GM23338 (cell line): ENCODE measurements around the gene PAXX. TPM values are rescaled to one million over a fixed set of nuclear protein-coding genes. Genes with fewer than 3 reads are reported as not detected.

ENCODE experiments used
- ATAC-seq: fragments of 200-7000 bp; cut with Tn5 transposase; 3 replicates; pipeline ENCODE4 v1.9.1; 2020
- DNase-seq: peaks from one replicate; pipeline ENCODE4 v3.0.0-alpha.2; 2015; ENCODE audit warnings: low spot score
- H2AFZ ChIP-seq: fragments of 200-600 bp; sonication (generic); 2 replicates; pipeline ENCODE4 v1.8.0; 2016; ENCODE audit warnings: antibody characterized with exemption, mild to moderate bottlenecking, moderate library complexity
- H3F3A ChIP-seq: fragments of 200-600 bp; sonication (generic); replicated peaks from 2 replicates; pipeline ENCODE4 v1.8.0; 2017; ENCODE audit warnings: antibody characterized with exemption, mixed run types, low read depth
- H3K27ac ChIP-seq: fragments of 200-600 bp; sonication (generic); 2 replicates; pipeline ENCODE4 v1.6.1; 2016; ENCODE audit warnings: low read depth
- H3K27me3 ChIP-seq: fragments of 200-600 bp; sonication (generic); 2 replicates; pipeline ENCODE4 v1.8.0; 2016; ENCODE audit warnings: mild to moderate bottlenecking, mixed run types, moderate library complexity; ENCODE audit not compliant: insufficient read depth
- H3K36me3 ChIP-seq: fragments of 200-600 bp; sonication (generic); 2 replicates; pipeline ENCODE4 v1.8.0; 2016; ENCODE audit warnings: mild to moderate bottlenecking; ENCODE audit not compliant: insufficient read depth
- H3K4me1 ChIP-seq: fragments of 200-600 bp; sonication (generic); 2 replicates; pipeline ENCODE4 v1.8.0; 2016; ENCODE audit warnings: mild to moderate bottlenecking, moderate library complexity; ENCODE audit not compliant: insufficient read depth
- H3K4me2 ChIP-seq: fragments of 200-600 bp; sonication (generic); 2 replicates; pipeline ENCODE4 v1.7.1; 2017; ENCODE audit warnings: mixed run types
- H3K4me3 ChIP-seq: fragments of 200-600 bp; sonication (generic); 2 replicates; pipeline ENCODE4 v1.6.1; 2016; ENCODE audit warnings: mixed run types
- H3K79me2 ChIP-seq: fragments of 200-600 bp; sonication (generic); replicated peaks from 2 replicates; pipeline ENCODE4 v1.8.0; 2017; ENCODE audit warnings: mild to moderate bottlenecking; ENCODE audit not compliant: insufficient read depth
- H3K9me2 ChIP-seq: fragments of 200-600 bp; sonication (generic); 2 replicates; pipeline ENCODE4 v1.8.0; 2017; ENCODE audit not compliant: insufficient read depth
- H4K20me1 ChIP-seq: fragments of 200-600 bp; sonication (generic); replicated peaks from 2 replicates; pipeline ENCODE4 v1.8.0; 2017; ENCODE audit warnings: mild to moderate bottlenecking; ENCODE audit not compliant: insufficient read depth
- H3K27ac Mint-ChIP-seq: 2 replicates; pipeline ENCODE4 v1.8.0; 2020; ENCODE audit warnings: inconsistent platforms, mild to moderate bottlenecking, moderate library complexity, mixed read lengths
- H3K27me3 Mint-ChIP-seq: 3 replicates; pipeline ENCODE4 v1.8.0; 2022; ENCODE audit warnings: low read depth, mild to moderate bottlenecking, moderate library complexity, mixed read lengths, inconsistent platforms; ENCODE audit not compliant: insufficient read depth, poor library complexity
- H3K36me3 Mint-ChIP-seq: 3 replicates; pipeline ENCODE4 v1.8.0; 2021; ENCODE audit warnings: low read depth, mild to moderate bottlenecking, inconsistent platforms, moderate library complexity, mixed read lengths
- H3K4me1 Mint-ChIP-seq: 3 replicates; pipeline ENCODE4 v1.8.0; 2020; ENCODE audit warnings: mild to moderate bottlenecking, inconsistent platforms, mixed read lengths
- H3K4me3 Mint-ChIP-seq: 3 replicates; pipeline ENCODE4 v1.8.0; 2021; ENCODE audit warnings: moderate library complexity, mild to moderate bottlenecking, inconsistent platforms, mixed read lengths
- H3K9me3 Mint-ChIP-seq: 3 replicates; pipeline ENCODE4 v1.8.0; 2020; ENCODE audit warnings: moderate library complexity, mild to moderate bottlenecking, inconsistent platforms, mixed read lengths
- CREB1 ChIP-seq: fragments of 250-450 bp; sonication (Bioruptor Pico); IDR thresholded peaks from 2 replicates; pipeline ENCODE4 v1.5.0; 2020; ENCODE audit warnings: low read depth, mild to moderate bottlenecking, moderate library complexity
- ETS1 ChIP-seq: IDR thresholded peaks from 2 replicates; pipeline ENCODE4 v1.6.1; 2016; ENCODE audit warnings: antibody characterized with exemption
- JUNB ChIP-seq: IDR thresholded peaks from one replicate; pipeline ENCODE4 v1.6.1; 2016; ENCODE audit warnings: antibody characterized with exemption; ENCODE audit not compliant: unreplicated experiment
- ZNF114 ChIP-seq: fragments of 250-450 bp; sonication (Bioruptor Pico); IDR thresholded peaks from 2 replicates; pipeline ENCODE4 v1.5.0; 2020; ENCODE audit warnings: mild to moderate bottlenecking, moderate library complexity
- polyA plus RNA-seq: library from polyadenylated mRNA; unstranded; fragments of >200 nt; fragmentation: Nextera tagmentation; extraction: Ambion mirVana; gene quantifications from 2 replicates; pipeline ENCODE4 v1.2.1, GENCODE V29; 2016
- total RNA-seq: library from RNA; depleted of rRNA; stranded (reverse); fragments of >200 nt; shearing (Covaris generic); gene quantifications from 2 replicates; pipeline ENCODE4 v1.2.3, GENCODE V29; 2014
- TF ChIP-seq, protein P1 (sequence below): fragments of 250-450 bp; sonication (Bioruptor Pico); IDR thresholded peaks from 2 replicates; pipeline ENCODE4 v1.5.0; 2020; ENCODE audit warnings: mild to moderate bottlenecking, moderate library complexity

The PAXX gene
- total and polyA plus RNA-seq, 2 experiments from 2014 or later, result 71.5 to 86.0 TPM

DNA sequence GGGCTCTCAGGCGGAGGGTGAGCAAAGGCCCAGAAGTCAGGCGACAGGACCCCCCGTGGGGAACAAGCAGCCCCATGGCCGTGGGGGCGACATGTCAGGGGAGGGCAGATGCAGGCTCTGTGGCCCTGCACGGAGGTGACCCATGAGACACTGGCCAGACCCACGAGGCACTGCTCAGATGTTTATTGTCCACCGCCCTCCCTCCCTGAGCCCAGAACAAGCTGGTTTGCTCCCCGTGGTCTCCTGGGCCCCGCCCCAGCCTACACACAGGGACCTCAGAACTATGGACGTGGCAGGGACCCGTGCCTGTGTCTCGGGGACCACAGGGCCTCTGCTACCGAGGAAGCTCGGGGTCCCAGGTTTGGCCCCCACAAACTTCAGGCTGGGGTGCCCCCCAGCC is 37.8 kb downstream of the PAXX start (continued):
- TF ChIP-seq, protein P1, sequence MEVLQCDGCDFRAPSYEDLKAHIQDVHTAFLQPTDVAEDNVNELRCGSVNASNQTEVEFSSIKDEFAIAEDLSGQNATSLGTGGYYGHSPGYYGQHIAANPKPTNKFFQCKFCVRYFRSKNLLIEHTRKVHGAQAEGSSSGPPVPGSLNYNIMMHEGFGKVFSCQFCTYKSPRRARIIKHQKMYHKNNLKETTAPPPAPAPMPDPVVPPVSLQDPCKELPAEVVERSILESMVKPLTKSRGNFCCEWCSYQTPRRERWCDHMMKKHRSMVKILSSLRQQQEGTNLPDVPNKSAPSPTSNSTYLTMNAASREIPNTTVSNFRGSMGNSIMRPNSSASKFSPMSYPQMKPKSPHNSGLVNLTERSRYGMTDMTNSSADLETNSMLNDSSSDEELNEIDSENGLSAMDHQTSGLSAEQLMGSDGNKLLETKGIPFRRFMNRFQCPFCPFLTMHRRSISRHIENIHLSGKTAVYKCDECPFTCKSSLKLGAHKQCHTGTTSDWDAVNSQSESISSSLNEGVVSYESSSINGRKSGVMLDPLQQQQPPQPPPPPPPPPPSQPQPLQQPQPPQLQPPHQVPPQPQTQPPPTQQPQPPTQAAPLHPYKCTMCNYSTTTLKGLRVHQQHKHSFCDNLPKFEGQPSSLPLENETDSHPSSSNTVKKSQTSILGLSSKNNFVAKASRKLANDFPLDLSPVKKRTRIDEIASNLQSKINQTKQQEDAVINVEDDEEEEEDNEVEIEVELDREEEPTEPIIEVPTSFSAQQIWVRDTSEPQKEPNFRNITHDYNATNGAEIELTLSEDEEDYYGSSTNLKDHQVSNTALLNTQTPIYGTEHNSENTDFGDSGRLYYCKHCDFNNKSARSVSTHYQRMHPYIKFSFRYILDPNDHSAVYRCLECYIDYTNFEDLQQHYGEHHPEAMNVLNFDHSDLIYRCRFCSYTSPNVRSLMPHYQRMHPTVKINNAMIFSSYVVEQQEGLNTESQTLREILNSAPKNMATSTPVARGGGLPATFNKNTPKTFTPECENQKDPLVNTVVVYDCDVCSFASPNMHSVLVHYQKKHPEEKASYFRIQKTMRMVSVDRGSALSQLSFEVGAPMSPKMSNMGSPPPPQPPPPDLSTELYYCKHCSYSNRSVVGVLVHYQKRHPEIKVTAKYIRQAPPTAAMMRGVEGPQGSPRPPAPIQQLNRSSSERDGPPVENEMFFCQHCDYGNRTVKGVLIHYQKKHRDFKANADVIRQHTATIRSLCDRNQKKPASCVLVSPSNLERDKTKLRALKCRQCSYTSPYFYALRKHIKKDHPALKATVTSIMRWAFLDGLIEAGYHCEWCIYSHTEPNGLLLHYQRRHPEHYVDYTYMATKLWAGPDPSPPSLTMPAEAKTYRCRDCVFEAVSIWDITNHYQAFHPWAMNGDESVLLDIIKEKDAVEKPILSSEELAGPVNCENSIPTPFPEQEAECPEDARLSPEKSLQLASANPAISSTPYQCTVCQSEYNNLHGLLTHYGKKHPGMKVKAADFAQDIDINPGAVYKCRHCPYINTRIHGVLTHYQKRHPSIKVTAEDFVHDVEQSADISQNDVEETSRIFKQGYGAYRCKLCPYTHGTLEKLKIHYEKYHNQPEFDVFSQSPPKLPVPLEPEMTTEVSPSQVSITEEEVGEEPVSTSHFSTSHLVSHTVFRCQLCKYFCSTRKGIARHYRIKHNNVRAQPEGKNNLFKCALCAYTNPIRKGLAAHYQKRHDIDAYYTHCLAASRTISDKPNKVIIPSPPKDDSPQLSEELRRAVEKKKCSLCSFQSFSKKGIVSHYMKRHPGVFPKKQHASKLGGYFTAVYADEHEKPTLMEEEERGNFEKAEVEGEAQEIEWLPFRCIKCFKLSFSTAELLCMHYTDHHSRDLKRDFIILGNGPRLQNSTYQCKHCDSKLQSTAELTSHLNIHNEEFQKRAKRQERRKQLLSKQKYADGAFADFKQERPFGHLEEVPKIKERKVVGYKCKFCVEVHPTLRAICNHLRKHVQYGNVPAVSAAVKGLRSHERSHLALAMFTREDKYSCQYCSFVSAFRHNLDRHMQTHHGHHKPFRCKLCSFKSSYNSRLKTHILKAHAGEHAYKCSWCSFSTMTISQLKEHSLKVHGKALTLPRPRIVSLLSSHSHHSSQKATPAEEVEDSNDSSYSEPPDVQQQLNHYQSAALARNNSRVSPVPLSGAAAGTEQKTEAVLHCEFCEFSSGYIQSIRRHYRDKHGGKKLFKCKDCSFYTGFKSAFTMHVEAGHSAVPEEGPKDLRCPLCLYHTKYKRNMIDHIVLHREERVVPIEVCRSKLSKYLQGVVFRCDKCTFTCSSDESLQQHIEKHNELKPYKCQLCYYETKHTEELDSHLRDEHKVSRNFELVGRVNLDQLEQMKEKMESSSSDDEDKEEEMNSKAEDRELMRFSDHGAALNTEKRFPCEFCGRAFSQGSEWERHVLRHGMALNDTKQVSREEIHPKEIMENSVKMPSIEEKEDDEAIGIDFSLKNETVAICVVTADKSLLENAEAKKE (CRISPR knock-in tag), result no peak

DNA sequence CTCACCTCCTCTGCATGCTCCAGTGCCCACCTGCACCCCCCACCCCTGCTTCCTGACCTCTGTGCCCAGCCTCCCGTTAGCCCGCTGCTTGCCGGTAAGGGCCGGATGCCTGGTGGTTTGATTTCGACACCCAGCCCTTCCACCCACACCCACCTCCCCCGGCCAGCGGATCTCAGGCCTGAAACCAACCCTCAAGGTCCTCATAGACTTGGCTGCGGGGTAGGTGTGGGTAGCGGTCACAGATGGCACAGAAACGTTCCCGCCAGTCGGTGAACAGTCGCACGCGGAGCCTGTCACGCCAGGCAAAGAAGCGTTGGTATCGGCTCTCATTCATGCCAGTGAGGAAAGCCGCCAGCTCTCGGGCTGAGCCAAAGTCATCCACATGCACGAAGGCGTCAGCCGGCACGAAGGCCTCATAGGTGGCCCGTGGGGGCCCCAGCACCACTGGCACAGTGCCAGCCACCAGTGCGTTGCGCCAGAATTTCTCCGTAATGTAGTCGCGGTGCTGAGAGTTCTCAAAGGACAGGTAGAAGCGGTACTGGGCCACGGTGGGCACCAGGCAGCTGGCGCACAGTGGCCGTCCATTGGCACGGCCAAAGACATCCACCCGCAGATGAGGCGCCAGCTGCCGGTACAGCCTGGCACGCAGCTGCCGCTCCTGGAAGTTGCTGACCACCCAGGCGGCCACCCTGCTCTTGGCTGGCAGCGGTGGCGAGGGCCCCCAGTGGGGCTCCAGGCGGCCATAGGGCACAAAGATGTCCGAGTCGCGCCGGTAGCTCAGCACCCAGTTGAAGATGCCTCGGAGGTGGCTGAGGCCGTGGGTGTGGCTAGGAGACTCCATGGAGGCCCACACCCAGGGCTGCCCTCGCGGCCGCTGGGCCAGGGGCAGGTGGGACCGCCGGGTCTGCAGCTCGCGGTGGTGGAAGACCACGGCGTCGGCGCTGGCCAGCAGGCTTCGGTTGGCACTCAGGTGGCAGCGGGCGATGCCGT is 38.6 kb downstream of the PAXX start:
- Mint-ChIP-seq H3K36me3 (no peaks in the 10 kb centered on the region), H3K4me3 (no peak overlapping the region), H3K27me3 (peaks cover 26% of the 10 kb centered on the region), H3K9me3 (no peaks in the 10 kb centered on the region), H3K4me1 (no peaks in the 10 kb centered on the region; the same call in 2 of the 3 replicates), H3K27ac (no peak overlapping the region)
- ATAC-seq (no peak), DNase-seq (no peak)
- Histone ChIP-seq H3K27ac (no peak overlapping the region), H3K27me3 (peaks cover 21% of the 10 kb centered on the region), H3K4me2 (no peak overlapping the region), H3K4me3 (no peak overlapping the region), H3K4me1 (0 out of 2 replicates have a peak, but pooled peaks cover 3% of the 10 kb centered on the region), H3K36me3 (no peaks in the 10 kb centered on the region), H3K9me2 (no peaks in the 10 kb centered on the region), H3F3A (0 out of 2 replicates have a peak, but pooled peaks cover 3% of the 10 kb centered on the region), H3K79me2 (no peaks in the 10 kb centered on the region), H2AFZ (no peak overlapping the region), H4K20me1 (no peaks in the 10 kb centered on the region)
- TF ChIP-seq JUNB (no peak), CREB1 (no peak), ZNF114 (CRISPR knock-in tag) (no peak), ETS1 (no peak)
- TF ChIP-seq, protein P1 (CRISPR knock-in tag), result no peak
